CD4-positive, CD25-positive, alpha-beta regulatory T cell (primary cell): Measurements from ENCODE around the gene B4GALNT1. TPM values are rescaled to one million over a fixed set of nuclear protein-coding genes. Genes with fewer than 3 reads are reported as not detected.

Source experiments
- polyA plus RNA-seq, 4 donors: library from polyadenylated mRNA; unstranded; fragments of 300-500 nt; fragmentation: Illumina TruSeq; gene quantifications; one replicate each; pipeline ENCODE4 v1.2.3, GENCODE V29; 2021
- total RNA-seq: library from RNA; stranded (reverse); gene quantifications from one replicate; pipeline ENCODE4 v1.2.3, GENCODE V29; 2022

B4GALNT1 gene
- total and polyA plus RNA-seq, 5 donors from 2014 or later: not detected

Other genes starting within 250 kb of the B4GALNT1 start
- 115 TPM for gene R3HDM2, start 202.2 kb downstream of the B4GALNT1 start, total RNA-seq
- 1 to 10 TPM; 6.0 to 8.6 (median 8.0) TPM for gene R3HDM2, start 202.2 kb downstream of the B4GALNT1 start, polyA plus RNA-seq
- not detected for gene INHBC, start 198.4 kb downstream of the B4GALNT1 start, total RNA-seq
- under 1 TPM in 1 of 4 donors, not detected in 3; 0.21 TPM for gene INHBC, start 198.4 kb downstream of the B4GALNT1 start, polyA plus RNA-seq
- gene INHBE, start 177.9 kb downstream of the B4GALNT1 start, total RNA-seq: not detected
- under 1 TPM in 1 of 4 donors, not detected in 3; 0.06 TPM for gene INHBE, start 177.9 kb downstream of the B4GALNT1 start, polyA plus RNA-seq
- 0.47 TPM for gene GLI1, start 173.4 kb downstream of the B4GALNT1 start, total RNA-seq
- under 1 TPM in 3 of 4 donors, not detected in 1; 0.07 to 0.23 (median 0.13) TPM for gene GLI1, start 173.4 kb downstream of the B4GALNT1 start, polyA plus RNA-seq
- gene ARHGAP9, start 153.3 kb downstream of the B4GALNT1 start, total RNA-seq: 403 TPM
- gene ARHGAP9, start 153.3 kb downstream of the B4GALNT1 start, polyA plus RNA-seq: 100 to 1,000 TPM; 173 to 192 (median 182) TPM
- gene MARS1, start 145.1 kb downstream of the B4GALNT1 start, total RNA-seq: 219 TPM
- gene MARS1, start 145.1 kb downstream of the B4GALNT1 start, polyA plus RNA-seq: 10 to 100 TPM; 71.9 to 89.4 (median 80.1) TPM
- 159 TPM for gene DDIT3, start 112.7 kb downstream of the B4GALNT1 start, total RNA-seq
- gene DDIT3, start 112.7 kb downstream of the B4GALNT1 start, polyA plus RNA-seq: 10 to 100 TPM; 17.8 to 25.3 (median 20.9) TPM
- 104 TPM for gene MBD6, start 110.4 kb downstream of the B4GALNT1 start, total RNA-seq
- 1 to 10 TPM; 1.8 to 3.0 (median 2.3) TPM for gene MBD6, start 110.4 kb downstream of the B4GALNT1 start, polyA plus RNA-seq
- gene DCTN2, start 86.0 kb downstream of the B4GALNT1 start, total RNA-seq: 74.9 TPM
- 10 to 100 TPM; 75.1 to 91.6 (median 78.9) TPM for gene DCTN2, start 86.0 kb downstream of the B4GALNT1 start, polyA plus RNA-seq
- 0.72 TPM for gene KIF5A, start 83.2 kb downstream of the B4GALNT1 start, total RNA-seq
- gene KIF5A, start 83.2 kb downstream of the B4GALNT1 start, polyA plus RNA-seq: under 1 TPM in 2 of 4 donors, not detected in 2; 0.05 to 0.06 TPM
- 35.8 TPM for gene PIP4K2C, start 42.0 kb downstream of the B4GALNT1 start, total RNA-seq
- gene PIP4K2C, start 42.0 kb downstream of the B4GALNT1 start, polyA plus RNA-seq: 10 to 100 TPM; 24.6 to 38.6 (median 30.2) TPM
- gene DTX3, start 28.4 kb downstream of the B4GALNT1 start, total RNA-seq: 31.2 TPM
- 1 to 10 TPM; 3.4 to 7.4 (median 5.1) TPM for gene DTX3, start 28.4 kb downstream of the B4GALNT1 start, polyA plus RNA-seq
- 0.64 TPM for gene ARHGEF25, start 21.8 kb downstream of the B4GALNT1 start, total RNA-seq
- gene ARHGEF25, start 21.8 kb downstream of the B4GALNT1 start, polyA plus RNA-seq: not detected
- 151 TPM for gene OS9, start 60.9 kb upstream of the B4GALNT1 start, total RNA-seq
- gene OS9, start 60.9 kb upstream of the B4GALNT1 start, polyA plus RNA-seq: 10 to 100 TPM; 59.2 to 72.4 (median 63.1) TPM
- 60.3 TPM for gene AGAP2, start 105.5 kb upstream of the B4GALNT1 start, total RNA-seq
- gene AGAP2, start 105.5 kb upstream of the B4GALNT1 start, polyA plus RNA-seq: 1 to 10 TPM; 4.4 to 7.7 (median 5.6) TPM
- 8.7 TPM for gene TSPAN31, start 111.8 kb upstream of the B4GALNT1 start, total RNA-seq
- 10 to 100 TPM; 38.4 to 48.9 (median 39.6) TPM for gene TSPAN31, start 111.8 kb upstream of the B4GALNT1 start, polyA plus RNA-seq
- 17.5 TPM for gene CDK4, start 119.1 kb upstream of the B4GALNT1 start, total RNA-seq
- gene CDK4, start 119.1 kb upstream of the B4GALNT1 start, polyA plus RNA-seq: 10 to 100 TPM; 62.2 to 90.3 (median 69.7) TPM
- 35.4 TPM for gene MARCHF9, start 121.9 kb upstream of the B4GALNT1 start, total RNA-seq
- 1 to 10 TPM; 2.2 to 4.5 (median 3.8) TPM for gene MARCHF9, start 121.9 kb upstream of the B4GALNT1 start, polyA plus RNA-seq
- gene CYP27B1, start 133.9 kb upstream of the B4GALNT1 start, total RNA-seq: not detected
- gene CYP27B1, start 133.9 kb upstream of the B4GALNT1 start, polyA plus RNA-seq: under 1 TPM in 2 of 4 donors, not detected in 2; 0.14 to 0.26 TPM
- 8.7 TPM for gene METTL1, start 138.9 kb upstream of the B4GALNT1 start, total RNA-seq
- 10 to 100 TPM in 1 of 4 donors, 1 to 10 TPM in 3; 3.5 to 10.8 (median 5.9) TPM for gene METTL1, start 138.9 kb upstream of the B4GALNT1 start, polyA plus RNA-seq
- gene EEF1AKMT3, start 139.4 kb upstream of the B4GALNT1 start, total RNA-seq: 3.7 TPM
- 1 to 10 TPM; 1.8 to 7.6 (median 2.5) TPM for gene EEF1AKMT3, start 139.4 kb upstream of the B4GALNT1 start, polyA plus RNA-seq
- 22.8 TPM for gene TSFM, start 149.6 kb upstream of the B4GALNT1 start, total RNA-seq
- 10 to 100 TPM; 33.4 to 50.4 (median 40.6) TPM for gene TSFM, start 149.6 kb upstream of the B4GALNT1 start, polyA plus RNA-seq
- 2.0 TPM for gene AVIL, start 185.5 kb upstream of the B4GALNT1 start, total RNA-seq
- gene AVIL, start 185.5 kb upstream of the B4GALNT1 start, polyA plus RNA-seq: under 1 TPM; 0.15 to 0.25 (median 0.19) TPM
- gene CTDSP2, start 213.5 kb upstream of the B4GALNT1 start, total RNA-seq: 121 TPM
- 10 to 100 TPM; 45.7 to 54.4 (median 52.5) TPM for gene CTDSP2, start 213.5 kb upstream of the B4GALNT1 start, polyA plus RNA-seq